ENCODE results near the gene FHL2. TPM values are rescaled to one million over a fixed set of nuclear protein-coding genes. Genes with fewer than 3 reads are reported as not detected.

Gene FHL2
- total RNA-seq, 1 experiment from 2014 or later: 173 TPM

DNA sequence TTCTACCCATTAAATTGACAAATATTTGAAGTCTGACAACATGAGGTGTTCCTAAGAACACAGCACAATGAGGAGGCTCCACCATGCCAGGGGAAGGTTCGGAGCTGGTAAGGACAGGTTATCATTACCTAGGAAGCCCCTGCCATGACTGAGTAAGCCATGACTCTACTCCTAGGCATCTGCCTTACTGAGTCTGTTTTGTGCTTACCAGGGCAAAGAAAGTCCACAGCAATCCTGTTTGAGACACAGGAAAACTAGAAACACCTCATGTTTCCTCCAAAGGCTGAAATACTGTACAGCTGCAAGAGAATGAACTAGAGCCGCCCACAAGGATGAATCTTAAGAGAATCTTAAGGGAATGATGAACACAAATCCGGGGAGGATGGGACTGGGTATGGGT, 80.9 kb downstream of the FHL2 start:
- no peak for DNase-seq (ENCODE audit: low read depth)

DNA sequence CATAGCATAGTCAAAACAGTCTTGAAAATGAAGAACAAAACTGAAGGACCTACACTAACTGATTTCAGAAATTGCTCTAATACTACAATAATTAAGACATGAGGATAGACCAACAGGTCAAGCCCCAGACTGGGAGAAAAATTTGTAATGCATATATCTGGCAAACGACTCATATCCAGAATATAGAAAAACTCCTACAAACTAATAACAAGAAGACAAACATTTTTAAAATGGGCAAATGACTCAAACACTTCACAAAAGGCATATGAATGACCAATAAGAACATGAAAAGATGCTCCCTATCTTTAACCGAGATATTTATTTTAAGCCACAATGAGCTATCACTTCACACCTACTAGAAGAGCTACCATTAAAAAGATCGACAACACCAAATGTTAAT, 83.5 kb downstream of the FHL2 start:
- DNase-seq (ENCODE audit: low read depth): no peak

DNA sequence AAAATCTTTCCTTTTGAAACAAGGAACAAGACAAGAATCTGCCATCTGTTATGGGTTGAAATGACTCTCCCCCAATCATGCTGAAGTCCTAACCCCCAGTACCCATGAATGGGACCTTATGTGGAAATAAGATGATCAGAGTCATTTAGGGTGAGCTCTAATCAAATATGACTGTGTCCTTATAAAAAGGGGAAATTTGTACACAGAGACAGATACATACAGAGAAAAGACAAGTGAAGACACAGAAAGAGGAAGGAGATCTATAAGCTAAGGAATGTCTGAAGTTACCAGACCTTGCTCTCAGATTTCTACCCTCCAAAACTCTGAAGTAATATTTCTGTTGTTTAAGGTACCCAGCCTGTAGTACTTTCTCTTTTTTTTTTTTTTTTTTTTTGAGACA, 85.0 kb downstream of the FHL2 start:
- no peak for DNase-seq (ENCODE audit: low read depth)

Other genes starting within 250 kb of the FHL2 start
- gene GPR45, start 157.3 kb downstream of the FHL2 start, total RNA-seq (2014; rRNA removed; shearing (Covaris generic)): not detected in 2 replicates
- gene TGFBRAP1, start 69.3 kb downstream of the FHL2 start, total RNA-seq (2014; rRNA removed; shearing (Covaris generic)): 13.4 and 15.7 TPM in 2 replicates
- 10.1 and 19.9 TPM in 2 replicates for gene C2orf49, start 61.5 kb downstream of the FHL2 start, total RNA-seq (2014; rRNA removed; shearing (Covaris generic))

All from Daoy (cell line).